Ramos (cell line): Measurements from ENCODE around the gene SKAP2.

Experiments used
- in situ Hi-C: fragments of 300-500 bp; cut with MboI; formaldehyde crosslinking; loops from one replicate; pipeline ENCODE4 v1.14.3; 2022; ENCODE audit warnings: low sequenced_read_pairs; ENCODE audit not compliant: unreplicated experiment

The SKAP2 gene

DNA sequence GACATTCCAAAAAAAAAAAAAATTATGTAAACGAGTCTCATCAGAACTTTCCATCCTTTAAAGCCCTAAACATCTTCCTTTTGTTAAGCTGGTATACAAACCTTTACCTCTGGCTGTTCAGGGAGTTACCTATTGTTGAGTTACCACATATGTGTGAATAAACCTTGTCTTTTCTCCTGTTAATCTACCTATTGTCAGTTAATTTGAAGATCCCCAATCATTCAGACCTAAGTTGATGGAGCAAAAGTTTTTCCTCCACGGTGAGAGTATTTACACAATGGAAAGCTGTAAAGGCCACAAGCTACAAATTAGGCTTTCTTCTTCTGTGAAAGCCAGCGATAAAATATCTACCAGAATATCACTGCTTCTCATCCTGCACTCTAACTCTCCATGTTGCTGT, 80.3 kb downstream of the SKAP2 start:
- in situ Hi-C loops: no loop called here

DNA sequence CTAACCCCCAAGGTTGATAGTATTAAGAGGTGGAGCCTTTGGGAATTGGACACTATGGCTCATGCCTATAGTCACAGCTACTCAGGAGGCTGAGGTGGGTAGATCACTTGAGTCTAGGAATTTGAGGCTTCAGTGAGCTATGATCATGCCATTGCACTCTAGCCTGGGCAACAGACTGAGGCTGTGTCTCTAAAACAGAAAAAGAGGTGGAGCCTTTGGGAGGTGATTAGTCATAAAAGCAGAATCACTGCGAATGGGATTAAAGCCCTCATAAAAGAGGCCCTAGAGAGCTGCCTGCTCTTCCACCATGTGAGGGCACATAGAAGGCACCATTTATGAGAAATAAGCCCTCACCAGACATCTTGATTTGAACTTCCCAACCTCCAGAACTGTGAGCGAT, 81.9 kb downstream of the SKAP2 start:
- in situ Hi-C loops: no loop called here

DNA sequence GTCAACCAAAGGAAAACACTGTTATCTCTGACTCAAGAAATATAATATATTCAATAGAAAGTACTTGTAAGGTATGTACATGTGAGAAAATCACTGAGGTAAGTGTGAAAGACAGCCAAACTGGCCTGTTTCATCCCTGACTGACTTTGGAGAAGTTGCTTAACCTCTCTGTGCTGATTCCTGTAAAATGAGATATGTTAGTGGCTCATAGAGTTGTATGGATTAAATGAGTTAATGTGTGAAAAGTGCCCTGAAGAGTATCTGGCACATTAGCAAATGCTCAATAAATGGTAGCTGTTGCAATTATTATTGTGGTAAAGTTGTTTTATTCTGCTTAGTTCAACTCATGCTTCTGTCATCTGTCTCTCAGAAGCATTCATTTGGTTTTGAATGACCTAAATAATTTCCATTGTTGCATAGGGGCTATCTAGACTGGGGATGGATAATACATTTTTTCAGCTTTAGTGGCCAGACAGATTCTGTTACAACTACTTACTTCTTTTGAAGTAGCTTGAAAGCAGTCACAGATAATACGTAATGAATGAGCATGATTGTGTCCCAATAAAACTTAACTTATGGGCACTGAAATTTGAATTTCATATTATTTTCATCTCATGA, 84.3 kb downstream of the SKAP2 start:
- in situ Hi-C loops: no loop called here

DNA sequence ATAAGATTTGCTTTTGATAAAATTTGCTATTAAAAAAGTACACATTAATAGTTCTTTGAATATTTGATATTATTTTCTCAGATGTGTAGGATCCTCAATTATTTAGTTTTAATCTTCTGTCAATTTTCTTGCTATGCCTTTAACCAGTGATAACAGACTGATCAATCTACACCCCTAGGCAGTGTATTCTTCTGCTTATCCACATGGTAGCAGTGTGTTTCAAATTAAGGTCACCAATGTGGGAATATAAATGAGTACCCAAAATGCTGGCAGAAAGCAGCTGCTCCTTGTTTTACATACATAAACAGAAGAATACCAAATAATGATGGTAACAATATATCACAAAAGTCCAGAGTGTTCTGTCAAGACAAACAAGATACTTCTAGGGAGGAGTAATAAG, 87.0 kb downstream of the SKAP2 start:
- in situ Hi-C loops: no loop called here

DNA sequence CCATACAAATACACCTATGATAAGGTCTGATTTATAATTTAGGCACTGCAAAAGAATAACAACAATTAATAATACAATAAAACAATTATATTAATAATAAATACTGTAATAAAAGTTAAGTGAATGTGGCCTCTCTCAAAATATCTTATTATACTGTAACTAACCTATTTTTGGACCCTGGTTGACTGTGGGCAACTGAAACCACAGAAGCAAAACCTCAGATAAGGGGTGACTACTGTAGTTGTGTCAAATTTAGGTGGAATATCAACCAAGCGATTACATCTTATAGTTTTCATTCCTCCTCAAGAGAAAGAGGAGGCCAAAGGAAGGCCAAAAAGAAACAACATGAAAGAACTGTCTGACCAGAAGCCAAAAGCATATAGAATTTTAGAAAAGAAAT, 103.9 kb downstream of the SKAP2 start:
- in situ Hi-C loops: no loop called here

DNA sequence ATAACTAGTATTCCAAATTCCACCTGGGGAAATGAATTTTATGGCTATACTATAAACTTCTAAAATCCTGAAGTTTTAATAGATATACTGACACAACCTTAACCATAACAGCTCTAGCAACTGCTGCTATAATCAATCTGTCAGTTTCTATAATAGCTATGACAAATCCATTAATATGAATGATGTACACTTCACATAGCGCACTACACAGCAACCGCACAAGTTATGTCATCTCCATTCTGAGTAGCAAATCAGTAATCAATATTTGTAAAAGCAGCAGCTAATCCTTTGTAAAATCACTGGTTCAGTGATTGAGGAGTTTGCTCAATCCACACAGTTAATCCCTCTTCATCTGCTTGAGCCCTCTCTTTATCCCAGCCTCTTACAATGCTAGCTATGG, 105.3 kb downstream of the SKAP2 start:
- in situ Hi-C loops: no loop called here

DNA sequence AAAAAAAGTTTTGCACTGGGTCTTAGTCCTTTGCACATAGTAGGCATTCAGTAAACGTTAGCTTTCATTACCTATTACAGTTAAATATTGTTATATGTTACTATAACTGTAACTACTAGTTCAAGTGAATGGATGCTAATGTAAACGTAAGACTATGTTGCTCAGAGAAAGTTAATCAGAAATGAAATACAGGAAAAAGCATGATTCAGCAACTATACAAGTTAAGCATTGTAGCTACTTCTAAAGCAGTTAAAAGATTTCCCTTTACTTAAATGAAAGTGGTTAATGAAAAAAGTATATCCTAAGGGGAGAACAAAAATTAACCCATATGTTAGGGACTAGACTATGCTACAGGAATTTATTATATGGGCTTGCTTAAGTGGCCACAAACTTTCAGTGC, 121.2 kb downstream of the SKAP2 start:
- in situ Hi-C loops: no loop called here

DNA sequence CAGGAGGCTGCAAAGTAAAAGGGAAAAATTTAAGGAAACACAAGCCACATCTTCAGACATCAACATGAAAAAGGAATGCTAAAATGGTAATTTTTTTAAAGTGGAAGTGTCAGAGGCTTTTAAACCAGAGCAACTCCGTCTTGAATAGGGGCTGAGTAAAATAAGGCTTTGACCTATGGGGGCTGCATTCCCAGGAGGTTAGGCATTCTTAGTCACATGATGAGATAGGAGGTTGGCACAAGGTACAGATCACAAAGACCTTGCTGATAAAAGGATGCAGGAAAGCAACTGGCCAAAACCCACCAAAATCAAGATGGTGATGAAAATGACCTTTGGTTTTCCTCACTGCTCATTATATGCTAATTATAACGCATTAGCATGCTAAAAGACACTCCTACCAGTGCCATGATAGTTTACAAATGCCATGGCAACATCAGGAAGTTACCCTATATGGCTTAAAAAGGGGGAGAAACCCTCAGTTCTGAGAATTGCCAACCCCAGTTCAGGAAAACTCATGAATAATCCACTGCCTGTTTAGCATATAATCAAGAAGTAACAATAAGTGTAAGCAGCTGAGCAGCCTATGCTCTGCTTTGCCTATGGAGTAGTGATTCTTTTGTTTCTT, 128.3 kb downstream of the SKAP2 start:
- in situ Hi-C loops: no loop called here

DNA sequence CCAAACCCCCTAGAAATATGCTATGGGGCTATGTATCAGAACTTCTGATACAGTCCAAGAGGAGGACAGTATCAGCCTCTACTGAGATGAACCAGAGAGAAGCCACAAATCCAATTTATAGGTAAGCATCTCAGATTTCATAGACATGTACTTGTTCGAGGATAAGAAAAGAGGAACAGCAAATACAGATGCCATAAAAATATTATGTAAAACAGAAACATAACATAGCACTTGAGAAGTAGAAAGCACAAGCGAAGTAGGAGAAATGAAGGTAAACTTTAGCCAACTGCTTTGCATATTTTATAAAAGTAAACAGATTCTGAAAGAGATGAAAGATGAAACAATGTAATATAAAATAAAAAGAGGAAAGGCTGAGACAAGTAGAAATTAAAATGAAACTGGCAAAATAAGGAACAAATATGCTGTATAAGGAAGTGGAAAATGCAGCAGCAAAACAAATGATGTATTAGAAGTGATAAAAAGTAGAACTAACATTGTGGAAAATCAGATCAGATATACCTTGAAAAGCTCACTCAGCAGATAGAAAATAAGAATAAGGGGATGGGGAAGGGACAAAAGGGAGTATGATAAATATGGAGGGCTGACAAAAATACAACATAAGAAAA, 135.1 kb downstream of the SKAP2 start:
- in situ Hi-C loops: no loop called here

DNA sequence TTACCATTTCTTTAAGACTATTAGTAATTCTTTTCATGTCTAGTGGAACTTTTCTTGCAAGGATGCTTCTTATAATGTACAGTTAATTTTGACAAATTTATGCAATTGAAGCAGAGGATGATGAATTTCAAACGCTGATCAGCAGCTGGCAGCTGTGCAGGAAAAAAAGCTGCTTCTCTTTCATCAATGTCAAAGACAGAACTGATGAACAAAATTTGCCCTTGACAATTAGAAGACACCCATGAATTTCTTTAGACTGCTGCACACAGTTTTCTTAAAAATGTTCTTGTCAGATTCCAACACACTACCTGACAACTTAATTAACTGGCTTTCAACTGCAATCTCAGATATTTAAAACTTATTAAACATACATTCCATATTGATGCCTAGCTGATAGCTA, 138.3 kb downstream of the SKAP2 start:
- in situ Hi-C loops: no loop called here

DNA sequence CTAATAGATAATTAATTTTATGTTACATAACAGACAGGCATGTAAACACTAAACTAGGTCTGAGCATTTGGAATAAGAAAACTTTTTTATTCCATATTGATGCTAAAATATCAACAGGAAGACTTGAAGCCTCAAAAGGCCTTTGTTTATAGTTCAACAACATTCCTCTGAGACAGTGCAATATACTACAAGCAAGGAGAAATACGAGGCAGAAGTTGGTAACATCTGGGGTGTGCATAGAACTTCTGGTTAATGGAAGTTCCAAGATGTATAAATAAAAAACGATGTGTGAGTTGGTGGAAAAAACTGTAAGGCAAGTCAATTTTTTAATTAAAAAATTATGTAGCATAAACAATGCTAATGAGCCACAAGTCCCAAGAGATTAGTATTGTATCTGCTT, 139.6 kb downstream of the SKAP2 start:
- in situ Hi-C loops: no loop called here

DNA sequence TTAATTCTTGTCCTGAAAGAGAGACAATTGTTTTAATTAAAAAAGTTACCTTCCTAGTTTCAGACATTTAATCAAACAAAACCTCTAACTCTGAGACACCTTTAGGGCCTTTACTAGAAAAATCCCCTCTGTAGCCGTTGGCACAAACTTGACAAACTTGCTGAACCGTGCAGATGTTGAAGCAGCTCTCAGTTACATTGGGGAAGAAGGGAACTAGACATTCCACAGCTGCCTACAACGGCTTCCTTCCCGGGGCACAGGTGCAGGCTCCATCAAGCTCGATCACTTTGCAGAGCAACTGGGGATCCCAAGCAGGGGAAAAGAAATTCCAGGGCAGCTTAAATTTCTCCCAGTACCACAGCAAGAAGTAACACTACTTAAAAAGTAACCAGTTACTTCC, 141.3 kb downstream of the SKAP2 start:
- in situ Hi-C loops: no loop called here

DNA sequence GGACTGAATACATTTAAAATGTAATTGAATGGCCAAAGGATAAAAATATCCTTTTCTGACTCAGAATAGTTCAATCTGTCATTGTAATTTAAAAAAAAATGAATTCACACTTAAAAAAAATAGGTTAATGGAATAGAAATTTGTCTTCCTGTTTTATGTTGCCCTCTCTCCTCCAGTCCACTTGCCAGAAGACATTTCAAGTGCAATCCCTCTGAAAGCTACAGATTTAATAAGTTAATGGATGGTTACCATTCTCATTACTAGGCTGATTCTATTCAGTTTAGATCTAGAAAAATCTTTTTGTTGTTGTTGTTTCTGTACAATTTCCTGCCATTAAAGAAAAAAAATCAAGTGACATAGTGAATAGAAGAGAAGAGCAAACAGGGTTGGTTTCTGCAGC, 142.9 kb downstream of the SKAP2 start:
- in situ Hi-C loops: no loop called here

DNA sequence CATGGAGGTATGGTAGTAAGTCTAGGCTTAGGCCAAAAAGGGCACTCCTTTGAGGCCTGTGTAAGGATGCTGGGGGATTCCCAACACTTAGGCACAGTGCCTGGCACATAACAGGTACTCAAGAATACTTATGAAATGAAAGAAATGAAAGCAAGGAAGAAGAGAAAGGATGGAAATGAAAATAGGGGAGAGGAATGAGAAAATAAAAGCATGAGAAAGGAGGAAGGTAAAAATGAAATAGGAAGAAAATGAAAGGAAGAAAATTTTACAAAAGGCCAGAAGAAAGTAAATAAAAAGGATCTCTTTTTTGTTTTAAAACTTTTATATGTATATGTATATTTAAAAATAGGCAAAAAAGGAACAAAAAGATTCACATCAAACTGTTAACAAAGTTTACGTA, 146.3 kb downstream of the SKAP2 start:
- in situ Hi-C loops: no loop called here

DNA sequence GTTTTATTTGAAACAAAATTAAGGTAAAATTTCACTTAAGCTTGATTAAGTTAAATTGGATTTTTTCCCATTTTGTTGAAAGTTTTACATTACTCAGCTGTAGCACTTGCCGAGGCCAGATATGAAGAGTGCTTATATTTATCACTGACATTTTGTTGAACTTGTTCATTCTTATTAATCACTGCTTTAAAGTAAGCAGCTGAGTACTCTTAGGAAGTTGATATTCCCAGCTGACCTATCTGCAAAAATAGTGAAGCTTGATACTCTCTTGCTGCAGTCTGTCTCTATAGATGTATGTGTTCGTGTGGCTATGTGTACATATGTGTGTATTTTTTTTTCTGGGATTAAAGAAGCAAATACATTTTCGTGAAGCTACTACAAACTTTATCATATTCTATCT, 150.0 kb downstream of the SKAP2 start:
- in situ Hi-C loops: no loop called here

DNA sequence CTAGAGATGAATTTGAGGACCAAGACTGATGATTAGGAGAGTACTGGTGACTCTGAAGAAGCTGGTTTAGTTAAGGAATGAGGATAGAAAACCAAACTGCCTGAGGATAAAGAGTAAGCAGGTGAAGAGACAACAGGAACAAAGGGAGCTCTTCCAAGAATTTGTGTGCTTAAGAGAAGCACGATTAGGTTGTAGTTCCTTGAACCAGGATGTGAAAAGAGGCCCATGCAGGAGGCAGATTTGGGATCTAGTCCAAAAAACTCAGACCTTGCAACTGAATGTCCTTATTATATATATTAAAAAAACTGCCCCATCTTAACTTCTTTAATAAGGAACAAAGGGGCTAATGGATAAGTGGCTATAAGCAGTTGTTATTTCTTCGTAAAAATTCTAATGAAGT, 150.4 kb downstream of the SKAP2 start:
- in situ Hi-C loops: no loop called here

DNA sequence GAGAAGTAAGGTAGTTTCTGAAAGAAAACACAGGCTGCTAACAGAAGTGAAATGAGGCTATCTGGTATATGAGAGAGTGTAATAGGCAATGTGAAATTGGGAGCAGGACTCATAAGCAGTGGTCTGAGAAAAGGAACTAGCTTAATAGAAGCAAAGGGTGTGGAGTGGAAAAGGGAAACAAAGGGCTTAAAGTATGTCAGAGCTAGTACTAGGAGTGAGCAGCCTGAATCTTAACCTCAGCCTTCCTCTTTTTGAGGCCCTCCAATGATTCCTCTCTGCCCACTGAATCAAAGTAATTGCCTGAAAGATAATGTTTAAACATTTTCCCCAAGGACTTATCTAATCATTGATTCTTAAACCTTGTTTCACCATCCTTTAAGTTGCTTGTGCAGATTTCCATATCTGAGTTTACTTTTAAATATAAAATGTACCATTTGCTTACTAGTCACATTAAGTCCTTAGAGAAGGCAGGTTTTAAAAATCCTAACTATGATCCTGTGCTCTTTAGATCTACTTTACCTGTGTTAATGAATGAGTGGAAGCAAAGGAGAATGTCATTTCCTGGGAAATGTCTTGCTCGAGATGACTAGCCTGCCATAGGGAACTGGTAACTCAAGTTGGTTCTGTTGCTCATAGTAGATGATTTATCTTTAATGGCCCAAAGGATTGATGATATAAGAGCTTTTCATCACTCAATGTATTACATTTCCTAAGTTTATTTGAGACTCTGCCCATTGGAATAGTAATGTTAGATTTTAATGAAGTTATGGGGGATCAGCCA, 155.0 kb downstream of the SKAP2 start:
- in situ Hi-C loops: no loop called here

DNA sequence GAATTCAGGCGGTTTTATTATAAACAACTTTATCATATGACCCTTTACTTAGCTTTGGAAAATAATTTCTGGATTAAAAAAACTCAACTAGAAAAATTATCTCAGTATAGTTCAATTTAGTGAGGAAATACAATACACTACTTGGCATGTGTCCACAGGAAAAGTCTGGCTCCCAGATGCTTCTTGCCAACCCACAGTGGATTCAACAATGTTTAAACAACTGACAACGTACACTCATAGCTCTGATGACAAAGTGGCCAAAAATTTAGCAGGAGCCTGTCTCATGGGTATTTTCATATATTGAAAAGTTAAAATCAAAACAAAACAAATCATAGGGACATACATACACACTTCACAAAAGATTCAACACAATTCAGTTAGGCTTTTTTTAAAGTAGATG, 158.8 kb downstream of the SKAP2 start:
- in situ Hi-C loops: no loop called here

DNA sequence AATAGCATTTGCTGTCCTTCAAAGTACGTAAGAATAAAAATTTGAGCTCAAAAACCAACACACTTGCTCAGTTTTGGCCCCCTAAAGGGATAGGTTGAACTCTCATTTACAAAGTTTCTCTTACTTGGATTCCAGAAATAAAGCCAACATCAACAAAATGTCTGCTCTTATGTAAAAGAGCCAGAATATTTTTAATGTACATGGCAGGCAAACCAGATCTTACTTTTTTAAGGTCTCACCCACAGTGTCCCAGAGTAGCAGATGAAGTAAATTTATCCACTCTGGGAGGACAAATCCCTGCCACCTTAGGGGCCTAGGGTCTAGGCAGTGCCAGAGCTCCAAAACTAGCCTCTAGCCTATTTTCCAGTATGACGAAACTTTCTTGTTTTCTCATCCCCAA, 159.6 kb downstream of the SKAP2 start:
- in situ Hi-C loops: no loop called here

DNA sequence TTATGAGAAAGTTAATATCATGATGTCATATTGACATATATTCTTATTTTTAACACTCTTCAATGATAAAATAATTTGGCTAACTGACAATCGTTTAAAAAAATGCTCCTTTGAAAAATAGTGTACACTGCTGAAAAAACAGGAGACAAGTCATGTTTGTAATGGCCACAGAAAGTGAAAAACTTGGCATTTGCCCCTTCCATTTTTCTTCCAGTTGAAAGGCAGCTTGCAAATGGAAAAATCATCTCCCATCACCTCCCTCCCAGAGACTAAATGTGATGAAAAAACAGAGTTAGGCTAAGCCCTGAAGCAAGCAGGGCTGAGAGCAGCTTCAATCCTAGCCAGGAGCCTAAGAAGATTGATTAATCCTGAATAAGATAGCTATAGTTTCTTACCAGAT, 160.4 kb downstream of the SKAP2 start:
- in situ Hi-C loops: no loop called here

DNA sequence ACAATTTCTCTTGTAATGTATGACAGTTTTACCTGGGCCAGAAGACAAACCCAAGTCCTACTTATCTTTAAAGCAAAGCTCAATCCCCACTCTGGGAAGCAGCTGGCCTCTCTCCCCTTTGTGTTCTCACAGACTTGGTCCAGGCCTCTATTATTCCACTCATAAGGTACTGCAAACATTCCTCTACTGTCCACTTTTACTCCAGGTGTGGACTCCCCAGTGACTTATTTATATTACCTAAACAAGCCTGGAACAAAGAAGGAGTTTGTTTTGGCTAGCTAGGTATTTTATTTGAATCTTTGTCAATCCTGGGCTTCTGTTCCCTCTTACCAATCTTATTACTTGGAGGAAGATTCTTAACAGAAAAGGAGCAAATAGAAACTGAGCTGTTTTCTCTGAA, 163.5 kb downstream of the SKAP2 start:
- in situ Hi-C loops: no loop called here
